H9 (cell line): Measurements from ENCODE around the gene GM2A. TPM values are rescaled to one million over a fixed set of nuclear protein-coding genes. Genes with fewer than 3 reads are reported as not detected.

ENCODE experiments used
- DNase-seq: peaks from one replicate; pipeline ENCODE4 v3.0.0-alpha.2; 2017
- H2AFZ ChIP-seq: one replicate; pipeline ENCODE4 v1.6.1; 2013; ENCODE audit warnings: mild to moderate bottlenecking, low read length, control low read depth, moderate library complexity
- H2AK5ac ChIP-seq: 2 replicates; pipeline ENCODE4 v1.6.1; 2013; ENCODE audit warnings: low read length, control low read depth, mixed read lengths; ENCODE audit not compliant: insufficient read length
- H2BK120ac ChIP-seq: one replicate; pipeline ENCODE4 v1.6.1; 2013; ENCODE audit warnings: low read depth, mild to moderate bottlenecking, low read length, control low read depth, inconsistent platforms; ENCODE audit not compliant: poor library complexity, severe bottlenecking
- H2BK12ac ChIP-seq: 2 replicates; pipeline ENCODE4 v1.6.1; 2013; ENCODE audit warnings: low read length, control low read depth, mixed read lengths, low read depth; ENCODE audit not compliant: insufficient read length
- H2BK15ac ChIP-seq: 2 replicates; pipeline ENCODE4 v1.6.1; 2013; ENCODE audit warnings: low read depth, low read length, control low read depth
- H2BK20ac ChIP-seq: one replicate; pipeline ENCODE4 v1.6.1; 2013; ENCODE audit warnings: low read depth, mild to moderate bottlenecking, low read length, control low read depth, inconsistent platforms; ENCODE audit not compliant: poor library complexity, severe bottlenecking
- H2BK5ac ChIP-seq: 2 replicates; pipeline ENCODE4 v1.6.1; 2013; ENCODE audit warnings: low read length, control low read depth, mixed read lengths; ENCODE audit not compliant: insufficient read length
- H3K14ac ChIP-seq: 2 replicates; pipeline ENCODE4 v1.6.1; 2013; ENCODE audit warnings: low read length, control low read depth; ENCODE audit not compliant: insufficient read depth
- H3K18ac ChIP-seq: 2 replicates; pipeline ENCODE4 v1.6.1; 2013; ENCODE audit warnings: low read depth, mild to moderate bottlenecking, mixed read lengths, low read length, control low read depth; ENCODE audit not compliant: insufficient read length
- H3K23ac ChIP-seq: 2 replicates; pipeline ENCODE4 v1.6.1; 2013; ENCODE audit warnings: low read length, control low read depth, mixed read lengths, low read depth; ENCODE audit not compliant: insufficient read length
- H3K23me2 ChIP-seq: 2 replicates; pipeline ENCODE4 v1.6.1; 2013; ENCODE audit warnings: low read depth, mild to moderate bottlenecking, mixed read lengths, low read length, control low read depth; ENCODE audit not compliant: insufficient read length, poor library complexity, severe bottlenecking
- H3K27ac ChIP-seq: 2 replicates; pipeline ENCODE4 v1.5.1; 2013; ENCODE audit warnings: low read length, control low read depth, mixed read lengths, low read depth; ENCODE audit not compliant: insufficient read length
- H3K27me3 ChIP-seq: 2 replicates; pipeline ENCODE4 v1.6.1; 2013; ENCODE audit warnings: low read length, control low read depth, inconsistent platforms; ENCODE audit not compliant: insufficient read depth
- H3K4ac ChIP-seq: 2 replicates; pipeline ENCODE4 v1.6.1; 2013; ENCODE audit warnings: low read depth, mild to moderate bottlenecking, control low read depth, inconsistent platforms, low read length, moderate library complexity
- H3K4me1 ChIP-seq: 2 replicates; pipeline ENCODE4 v1.6.1; 2013; ENCODE audit warnings: low read length, control low read depth, inconsistent platforms; ENCODE audit not compliant: insufficient read depth
- H3K4me2 ChIP-seq: 2 replicates; pipeline ENCODE4 v1.6.1; 2013; ENCODE audit warnings: low read length, control low read depth, mixed read lengths; ENCODE audit not compliant: insufficient read length, insufficient read depth
- H3K56ac ChIP-seq: 2 replicates; pipeline ENCODE4 v1.6.1; 2013; ENCODE audit warnings: low read depth, mild to moderate bottlenecking, mixed read lengths, low read length, control low read depth; ENCODE audit not compliant: insufficient read length
- H3K79me1 ChIP-seq: 2 replicates; pipeline ENCODE4 v1.6.1; 2013; ENCODE audit warnings: low read depth, mild to moderate bottlenecking, moderate library complexity, low read length, control low read depth, inconsistent platforms; ENCODE audit not compliant: insufficient read depth, poor library complexity, severe bottlenecking
- H3K79me2 ChIP-seq: 2 replicates; pipeline ENCODE4 v1.6.1; 2013; ENCODE audit warnings: low read length, control low read depth, inconsistent platforms; ENCODE audit not compliant: insufficient read depth
- H3K9ac ChIP-seq: 2 replicates; pipeline ENCODE4 v1.6.1; 2013; ENCODE audit warnings: low read length, control low read depth, mixed read lengths; ENCODE audit not compliant: insufficient read length; ENCODE audit errors: extremely low read depth
- H3K9me3 ChIP-seq: one replicate; pipeline ENCODE4 v1.6.1; 2013; ENCODE audit warnings: low read depth, low read length, inconsistent platforms; ENCODE audit not compliant: control insufficient read depth
- H3T11ph ChIP-seq: one replicate; pipeline ENCODE4 v1.6.1; 2013; ENCODE audit warnings: mild to moderate bottlenecking, low read length, control low read depth, inconsistent platforms
- H4K20me1 ChIP-seq: one replicate; pipeline ENCODE4 v1.6.1; 2013; ENCODE audit not compliant: control insufficient read depth, insufficient read length, insufficient read depth
- H4K5ac ChIP-seq: 2 replicates; pipeline ENCODE4 v1.6.1; 2013; ENCODE audit warnings: low read depth, mild to moderate bottlenecking, mixed read lengths, low read length, control low read depth; ENCODE audit not compliant: insufficient read length
- H4K8ac ChIP-seq: replicated peaks from 2 replicates; pipeline ENCODE4 v1.6.1; 2013; ENCODE audit warnings: low read length, control low read depth, mixed read lengths, low read depth; ENCODE audit not compliant: insufficient read length
- H4K91ac ChIP-seq: 2 replicates; pipeline ENCODE4 v1.6.1; 2013; ENCODE audit warnings: low read depth, mild to moderate bottlenecking, moderate library complexity, mixed read lengths, low read length, control low read depth; ENCODE audit not compliant: insufficient read length
- H3K27ac Mint-ChIP-seq, 3 experiments: 2 replicates in 2 of 3; 3 replicates in 1 of 3; pipeline ENCODE4 v1.8.0; 2020 to 2021; ENCODE audit warnings: mixed read lengths in 3 of 3, mild to moderate bottlenecking in 1 of 3, moderate library complexity in 1 of 3
- H3K27me3 Mint-ChIP-seq: 2 replicates; pipeline ENCODE4 v1.8.0; 2021; ENCODE audit warnings: low read depth, mild to moderate bottlenecking, moderate library complexity, mixed read lengths
- H3K36me3 Mint-ChIP-seq, 3 experiments: 2 replicates in 2 of 3; 3 replicates in 1 of 3; pipeline ENCODE4 v1.8.0; 2020 to 2021; ENCODE audit warnings: low read depth in 3 of 3, mixed read lengths in 3 of 3; ENCODE audit not compliant: insufficient read depth in 1 of 3
- H3K4me1 Mint-ChIP-seq, 2 experiments: 2 replicates each; pipeline ENCODE4 v1.8.0; 2020; ENCODE audit warnings: mixed read lengths in 2 of 2
- H3K4me3 Mint-ChIP-seq, 2 experiments: 2 replicates in 1 of 2; 3 replicates in 1 of 2; pipeline ENCODE4 v1.8.0; 2020 to 2021; ENCODE audit warnings: mild to moderate bottlenecking in 2 of 2, mixed read lengths in 2 of 2, moderate library complexity in 1 of 2
- H3K9me3 Mint-ChIP-seq, 2 experiments: 2 replicates in 1 of 2; 3 replicates in 1 of 2; pipeline ENCODE4 v1.8.0; 2020; ENCODE audit warnings: mild to moderate bottlenecking in 2 of 2, mixed read lengths in 2 of 2, moderate library complexity in 1 of 2
- CTCF ChIP-seq: fragments of 200-600 bp; sonication (generic); conservative IDR thresholded peaks from 3 replicates; pipeline ENCODE4 v1.8.0; 2021; ENCODE audit warnings: antibody characterized with exemption, mild to moderate bottlenecking
- WGBS: extraction: QIAGEN DNeasy Blood & Tissue Kit; methylation state at CpG from one replicate; pipeline ENCODE4 v1.1.7; 2013; ENCODE audit warnings: missing lambda C conversion rate, low lambda C conversion rate, mixed read lengths; ENCODE audit not compliant: insufficient read length; ENCODE audit errors: extremely low coverage; 5-methylcytosine and 5-hydroxymethylcytosine counted together
- total RNA-seq: library from RNA; stranded (reverse); gene quantifications from 2 replicates; pipeline ENCODE4 v1.2.1, GENCODE V29; 2021

GM2A gene
- total RNA-seq, 1 experiment from 2014 or later: 27.8 TPM

GRCh38 chr5:151219789-151220188, 33.2 kb upstream of the GM2A start:
- Histone ChIP-seq H3K9me3 (no peaks in the 10 kb centered on the region), H3K9ac (no peak overlapping the region), H4K20me1 (no peaks in the 10 kb centered on the region), H2BK120ac (no peak overlapping the region), H4K8ac (no peak overlapping the region), H2AK5ac (no peak overlapping the region), H3K4ac (no peak overlapping the region), H2AFZ (no peak overlapping the region), H3K18ac (no peak overlapping the region), H3K23ac (no peak overlapping the region), H3K4me1 (no peaks in the 10 kb centered on the region), H2BK5ac (no peak overlapping the region), H2BK12ac (no peak overlapping the region), H2BK20ac (no peak overlapping the region), H3K4me2 (no peak overlapping the region), H3K27me3 (no peaks in the 10 kb centered on the region), H3K27ac (no peak overlapping the region), H3K79me1 (no peaks in the 10 kb centered on the region), H3K14ac (no peak overlapping the region), H3K23me2 (peaks cover 3% of the 10 kb centered on the region), H3K56ac (no peak overlapping the region), H2BK15ac (no peak overlapping the region), H3T11ph (no peak overlapping the region), H3K79me2 (no peaks in the 10 kb centered on the region), H4K91ac (no peak overlapping the region), H4K5ac (no peak overlapping the region)
- DNase-seq: no peak
- Mint-ChIP-seq H3K27ac (no peak overlapping the region), H3K27me3 (peaks cover 17% of the 10 kb centered on the region), H3K4me3 (no peak overlapping the region), H3K9me3 (no peaks in the 10 kb centered on the region), H3K4me1 (peaks cover 10 to 12% of the 10 kb centered on the region in 2 experiments), H3K36me3 (peaks cover 0 to 2% (median 0%) of the 10 kb centered on the region in 3 experiments; a peak in 1 of 7 replicates)
- TF ChIP-seq CTCF: peak; percentile 51
- no CpG with 5 or more reads among the region's 7 CpGs for WGBS
